Colonic mucosa (tissue), 4 donors: Measurements from ENCODE around the gene STK31. TPM values are rescaled to one million over a fixed set of nuclear protein-coding genes. Genes with fewer than 3 reads are reported as not detected.
"Not testable (repeated sequence)": the region's sequence is repeated elsewhere in the genome, so short reads cannot be mapped to it uniquely, and the experiment has no call there.

Source experiments
- DNase-seq: peaks from one replicate; pipeline ENCODE4 v3.0.0-alpha.2; 2020
- H3K27ac ChIP-seq: fragments of 200-600 bp; one replicate; pipeline ENCODE4 v1.8.0; 2021
- H3K27me3 ChIP-seq: fragments of 200-600 bp; one replicate; pipeline ENCODE4 v1.8.0; 2021
- H3K36me3 ChIP-seq: fragments of 200-600 bp; one replicate; pipeline ENCODE4 v1.8.0; 2021
- H3K4me1 ChIP-seq: fragments of 200-600 bp; one replicate; pipeline ENCODE4 v1.8.0; 2021; ENCODE audit warnings: mild to moderate bottlenecking
- H3K4me3 ChIP-seq: fragments of 200-600 bp; one replicate; pipeline ENCODE4 v1.8.0; 2021
- H3K9ac ChIP-seq, 2 donors: one replicate each; pipeline ENCODE4 v1.7.0; 2013; ENCODE audit warnings: control low read depth in 2 of 2, low read depth in 2 of 2, low read length in 2 of 2
- H3K9me3 ChIP-seq: fragments of 200-600 bp; one replicate; pipeline ENCODE4 v1.8.0; 2021
- CTCF ChIP-seq: fragments of 200-600 bp; IDR thresholded peaks from one replicate; pipeline ENCODE4 v1.8.0; 2022; ENCODE audit warnings: antibody characterized with exemption, mild to moderate bottlenecking
- intact Hi-C: fragments of 100-400 bp; cut with DNase I; formaldehyde crosslinking; loops from one replicate; pipeline ENCODE4 v1.14.1; 2022
- total RNA-seq, 2 donors: library from RNA; stranded (reverse); fragmentation: NEBNext Ultra II Directional in 1 of 2; extraction: Animal tissue kit (Norgen Biotek cat#: 25700) in 1 of 2; gene quantifications; one replicate each; pipeline ENCODE4 v1.2.1, GENCODE V29; 2021
- donor health status: healthy.
- donor health status: DM: no; HTN: no; CAD: no.
- donor health status: DM: no; HTN: no; CAD: no.

STK31 gene
- total RNA-seq, 2 donors from 2014 or later: 0.77 to 0.96 TPM

- TF ChIP-seq CTCF: no peak
- Histone ChIP-seq H3K9me3 (no peaks in the 10 kb centered on the region), H3K9ac (no peak overlapping the region), H3K4me3 (no peak overlapping the region), H3K27ac (no peak overlapping the region), H3K36me3 (no peaks in the 10 kb centered on the region), H3K4me1 (no peaks in the 10 kb centered on the region), H3K27me3 (no peaks in the 10 kb centered on the region)
- intact Hi-C loops: loop anchor here (2.0 to 10.0 kb wide), 3 partner anchors 59 to 167 kb away; no protein-coding TSS in a partner anchor
- no peak for DNase-seq
Measured at GRCh38 chr7:23714150-23714464, 4.1 kb downstream of the STK31 start.

GRCh38 chr7:23714579-23714978 lies 4.6 kb downstream of the STK31 start:
- no peak overlapping the region for H3K9ac ChIP-seq
- no peak for TF ChIP-seq CTCF
- intact Hi-C loops: loop anchor here (2.0 to 10.0 kb wide), 3 partner anchors 60 to 167 kb away; no protein-coding TSS in a partner anchor
- no peak overlapping the region for H3K27ac ChIP-seq
- H3K27me3 ChIP-seq: no peaks in the 10 kb centered on the region
- no peaks in the 10 kb centered on the region for H3K36me3 ChIP-seq
- H3K9me3 ChIP-seq: no peaks in the 10 kb centered on the region
- DNase-seq: no peak
- no peaks in the 10 kb centered on the region for H3K4me1 ChIP-seq
- H3K4me3 ChIP-seq: no peak overlapping the region

GRCh38 chr7:23715099-23715498 lies 5.1 kb downstream of the STK31 start:
- Histone ChIP-seq H3K27ac (no peak overlapping the region), H3K9ac (no peak overlapping the region), H3K9me3 (no peaks in the 10 kb centered on the region), H3K4me1 (no peaks in the 10 kb centered on the region), H3K27me3 (no peaks in the 10 kb centered on the region), H3K4me3 (no peak overlapping the region), H3K36me3 (no peaks in the 10 kb centered on the region)
- no peak for DNase-seq
- no peak for TF ChIP-seq CTCF
- intact Hi-C loops: loop anchor here (2.0 to 10.0 kb wide), 2 partner anchors 60 to 144 kb away; no protein-coding TSS in a partner anchor

GRCh38 chr7:23717788-23718187 lies 7.8 kb downstream of the STK31 start:
- H3K36me3 ChIP-seq: no peaks in the 10 kb centered on the region
- no peak overlapping the region for H3K9ac ChIP-seq
- H3K27ac ChIP-seq: no peak overlapping the region
- H3K9me3 ChIP-seq: no peaks in the 10 kb centered on the region
- H3K4me1 ChIP-seq: no peaks in the 10 kb centered on the region
- no peak for DNase-seq
- H3K4me3 ChIP-seq: no peak overlapping the region
- TF ChIP-seq CTCF: no peak
- no peaks in the 10 kb centered on the region for H3K27me3 ChIP-seq
- intact Hi-C loops: loop anchor here (10.0 kb wide), 1 partner anchor 63 kb away; no protein-coding TSS in a partner anchor

- intact Hi-C loops: no loop called here
- Histone ChIP-seq H3K9me3 (no peaks in the 10 kb centered on the region), H3K36me3 (no peaks in the 10 kb centered on the region), H3K4me1 (no peaks in the 10 kb centered on the region), H3K4me3 (no peak overlapping the region), H3K27ac (no peak overlapping the region), H3K9ac (no peak overlapping the region), H3K27me3 (no peaks in the 10 kb centered on the region)
- DNase-seq: no peak
- no peak for TF ChIP-seq CTCF
Measured at GRCh38 chr7:23721456-23721855, 11.4 kb downstream of the STK31 start.

GRCh38 chr7:23722587-23723216 lies 12.7 kb downstream of the STK31 start:
- H3K9ac ChIP-seq, H3K4me1 ChIP-seq, intact Hi-C loops, H3K36me3 ChIP-seq, H3K27ac ChIP-seq, H3K4me3 ChIP-seq, H3K27me3 ChIP-seq, H3K9me3 ChIP-seq: not testable (repeated sequence)
- peak; percentile 70 for DNase-seq

- H3K4me1 ChIP-seq, H3K9me3 ChIP-seq, H3K36me3 ChIP-seq, intact Hi-C loops, H3K4me3 ChIP-seq, DNase-seq, H3K27me3 ChIP-seq, H3K9ac ChIP-seq, H3K27ac ChIP-seq: not testable (repeated sequence)
Measured at GRCh38 chr7:23724113-23724512, 14.1 kb downstream of the STK31 start.
